ACHN (cell line): ENCODE measurements around the gene SPATS2.
"Not testable (repeated sequence)": the region's sequence is repeated elsewhere in the genome, so short reads cannot be mapped to it uniquely, and the experiment has no call there.

Experiments used
- DNase-seq: peaks from one replicate; pipeline ENCODE4 v3.0.0-alpha.2; 2015
- in situ Hi-C: cut with HindIII; loops from 2 replicates; pipeline ENCODE4 v1.10.0; 2017; ENCODE audit warnings: low sequenced_read_pairs, low pct_ligation_motif_present, low pct_unique_long_range_greater_than_20kb

SPATS2 gene

DNA sequence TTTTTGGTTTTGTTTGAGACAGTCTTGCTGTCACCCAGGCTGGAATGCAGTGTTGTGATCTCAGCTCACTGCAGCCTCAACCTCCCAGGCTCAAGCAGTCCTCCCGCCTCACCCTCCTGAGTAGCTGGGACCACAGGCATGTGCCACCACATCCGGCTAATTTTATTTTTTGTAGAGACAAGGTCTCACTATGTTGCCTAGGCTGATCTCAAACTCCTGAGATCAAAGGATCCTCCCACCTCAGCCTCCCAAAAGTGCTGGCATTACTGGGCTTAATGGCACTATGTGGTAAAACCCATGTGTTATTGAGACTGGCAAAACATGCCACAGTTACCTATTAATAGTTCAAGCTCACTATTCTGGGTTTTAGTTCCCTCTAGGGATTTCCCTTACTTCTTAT is 120.3 kb downstream of the SPATS2 start:
- DNase-seq = no peak
- in situ Hi-C loops = no loop called here

DNA sequence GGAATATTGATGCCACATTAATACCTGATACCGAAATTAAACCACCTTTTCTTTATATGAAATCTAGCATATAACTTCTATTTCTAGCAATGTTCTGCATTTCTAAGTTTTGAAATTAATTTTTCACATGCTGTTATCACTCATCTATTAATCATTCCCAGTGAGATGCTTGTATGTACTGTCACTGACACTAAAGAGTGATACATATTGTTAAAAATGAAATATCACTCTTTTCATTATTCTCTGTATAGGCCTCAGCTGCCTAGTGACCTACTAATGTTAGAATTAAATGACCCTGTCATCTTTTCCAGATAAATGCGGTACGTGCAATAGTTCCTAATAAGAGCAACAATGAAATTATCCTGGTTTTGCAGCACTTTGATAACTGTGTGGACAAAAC is 121.9 kb downstream of the SPATS2 start:
- in situ Hi-C loops = no loop called here

GRCh38 chr12:49489720-49490119 is 122.5 kb downstream of the SPATS2 start:
- no peak for DNase-seq
- in situ Hi-C loops = no loop called here

More for the DNA sequence above, 121.9 kb downstream of the SPATS2 start:
- DNase-seq = no peak

- no peak for DNase-seq
- in situ Hi-C loops = no loop called here
Measured at GRCh38 chr12:49491823-49492222, 124.6 kb downstream of the SPATS2 start.

DNA sequence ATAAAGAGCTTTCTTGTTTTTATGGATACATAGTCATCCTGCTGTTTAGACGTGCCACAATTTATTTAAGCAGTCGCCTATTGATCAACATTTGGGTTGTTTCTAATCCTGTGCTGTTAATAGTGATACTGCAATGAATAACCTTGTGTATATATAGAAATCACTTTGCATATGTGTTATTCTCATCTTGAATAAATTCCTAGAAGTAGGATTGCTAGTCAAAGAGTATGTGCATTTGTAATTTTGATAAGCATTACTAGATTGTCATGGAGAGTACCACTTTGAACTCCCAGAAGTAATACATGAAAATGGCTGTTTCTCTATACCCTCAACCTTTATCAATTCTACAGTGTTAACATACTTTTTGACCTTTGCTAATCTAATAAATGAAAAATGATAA is 126.6 kb downstream of the SPATS2 start:
- in situ Hi-C loops = no loop called here
- DNase-seq = no peak

DNA sequence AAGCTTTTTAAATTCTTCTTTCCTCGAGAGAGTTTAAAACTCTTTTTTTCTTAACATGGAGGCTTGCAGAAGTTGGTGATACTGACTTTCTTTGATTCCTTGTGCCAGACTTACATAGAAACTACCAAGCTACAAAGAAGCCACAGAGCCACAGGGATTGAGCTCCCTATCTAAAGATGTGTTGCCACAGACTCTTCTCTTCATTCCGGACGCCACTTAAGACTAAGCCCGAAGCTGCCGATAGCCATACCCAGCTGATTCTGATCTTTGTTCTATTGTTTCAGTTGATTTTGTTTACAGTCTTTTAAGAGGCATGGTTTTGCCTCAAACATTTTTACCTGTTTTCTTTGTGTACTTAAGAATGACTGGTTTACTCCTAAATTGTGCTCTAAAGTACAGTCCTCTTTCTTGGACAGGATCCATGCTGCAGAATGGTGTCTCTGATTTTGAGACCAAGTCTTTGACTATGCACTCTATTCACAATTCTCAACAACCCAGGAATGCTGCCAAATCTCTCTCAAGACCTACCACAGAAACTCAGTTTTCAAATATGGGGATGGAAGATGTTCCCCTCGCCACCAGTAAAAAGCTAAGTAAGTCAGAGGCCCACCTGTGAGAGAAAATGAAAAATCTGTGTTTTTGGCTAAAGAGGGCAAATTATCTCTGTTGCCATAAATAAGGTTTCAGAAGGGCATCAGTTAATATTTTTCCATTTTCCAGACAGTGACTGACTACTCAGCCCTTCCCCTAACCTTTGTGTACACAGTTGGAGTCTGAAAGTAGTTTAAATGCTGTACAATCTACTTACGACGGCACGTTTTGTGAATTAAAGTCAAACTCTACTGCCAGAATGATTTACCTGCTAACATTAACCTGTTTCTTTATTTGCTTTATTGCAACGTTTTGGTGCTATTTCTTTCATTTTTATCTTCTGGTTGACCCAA is 129.4 kb downstream of the SPATS2 start:
- in situ Hi-C loops = no loop called here
- DNase-seq = no peak

DNA sequence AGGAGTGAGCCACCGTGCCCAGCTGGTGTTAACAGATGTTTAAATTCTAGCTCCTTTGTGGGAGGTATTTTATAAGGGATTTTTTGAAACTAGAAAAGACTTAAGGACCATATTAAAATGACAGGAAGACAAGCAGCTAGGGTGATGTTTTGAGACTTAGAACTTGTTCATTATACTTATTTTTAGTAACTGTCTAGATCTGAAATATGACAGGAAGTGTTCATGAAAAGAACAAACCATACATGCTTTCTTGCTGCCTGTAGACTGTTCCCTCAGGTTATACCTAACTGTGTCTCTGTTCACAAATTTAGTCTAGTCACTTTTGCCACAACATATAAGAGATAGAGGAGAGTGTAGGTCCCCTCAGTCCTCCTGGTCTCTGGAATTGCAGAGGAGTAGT is 134.6 kb downstream of the SPATS2 start:
- DNase-seq = no peak
- in situ Hi-C loops = no loop called here

DNA sequence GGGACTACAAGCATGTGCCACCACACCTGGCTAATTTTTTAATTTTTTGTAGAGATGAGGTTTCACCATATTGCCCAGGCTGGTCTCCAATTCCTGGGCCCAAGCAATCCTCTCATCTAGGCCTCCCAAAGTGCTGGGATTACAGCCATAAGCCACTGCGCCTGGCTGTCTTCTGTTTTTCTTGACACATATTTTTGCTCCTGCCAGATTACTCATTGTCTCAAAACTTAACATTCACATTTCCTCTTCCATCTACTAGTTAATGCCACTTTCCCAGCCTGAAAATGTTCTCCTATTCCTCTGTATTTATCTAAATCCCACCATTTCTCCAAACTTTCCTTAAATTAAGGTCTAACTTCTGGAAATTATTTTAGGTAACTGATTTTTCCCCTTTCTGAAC is 135.3 kb downstream of the SPATS2 start:
- no peak for DNase-seq
- in situ Hi-C loops = no loop called here

DNA sequence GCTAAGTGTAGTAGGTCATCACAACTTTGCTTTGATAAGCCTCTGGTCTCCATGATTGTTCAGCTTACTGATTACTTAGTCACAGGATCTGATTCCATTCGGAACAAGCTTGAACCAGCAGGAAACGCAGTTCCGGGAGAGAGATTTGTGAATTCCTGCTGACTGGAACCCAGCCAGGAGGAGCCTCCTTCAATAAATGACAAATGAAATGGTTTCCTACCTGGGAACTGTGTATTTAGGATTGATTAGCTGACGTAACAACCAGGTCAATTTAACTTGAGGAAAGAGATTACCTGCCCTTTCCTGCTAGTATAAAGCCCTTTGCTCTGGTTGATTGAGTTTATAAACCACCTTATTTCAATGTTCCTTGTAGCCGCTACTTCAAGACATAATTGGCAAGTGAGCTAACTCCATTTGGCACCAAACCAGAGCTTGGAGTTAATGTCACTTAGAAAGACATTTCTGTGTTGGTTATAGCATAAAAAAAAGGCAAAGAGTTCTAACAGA is 136.5 kb downstream of the SPATS2 start:
- peak; percentile 73 for DNase-seq
- in situ Hi-C loops = no loop called here

DNA sequence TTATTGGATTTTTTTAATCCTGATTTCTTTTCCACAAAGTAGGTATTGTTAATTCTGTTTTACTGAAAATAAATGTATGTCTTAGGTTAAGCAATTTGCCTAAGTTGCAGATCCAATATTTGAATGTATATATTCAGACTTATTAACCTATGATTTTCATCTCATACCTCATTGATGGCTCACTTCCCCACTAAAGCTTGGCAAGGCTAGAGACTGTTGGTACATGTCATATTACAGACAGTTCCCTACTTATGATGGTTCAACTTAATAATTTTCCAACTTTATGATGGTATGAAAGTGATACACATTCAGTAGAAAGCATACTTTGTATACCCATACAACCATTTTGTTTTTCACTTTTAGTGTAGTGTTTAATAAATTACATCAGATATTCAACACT is 138.4 kb downstream of the SPATS2 start:
- in situ Hi-C loops = no loop called here
- DNase-seq = no peak

DNA sequence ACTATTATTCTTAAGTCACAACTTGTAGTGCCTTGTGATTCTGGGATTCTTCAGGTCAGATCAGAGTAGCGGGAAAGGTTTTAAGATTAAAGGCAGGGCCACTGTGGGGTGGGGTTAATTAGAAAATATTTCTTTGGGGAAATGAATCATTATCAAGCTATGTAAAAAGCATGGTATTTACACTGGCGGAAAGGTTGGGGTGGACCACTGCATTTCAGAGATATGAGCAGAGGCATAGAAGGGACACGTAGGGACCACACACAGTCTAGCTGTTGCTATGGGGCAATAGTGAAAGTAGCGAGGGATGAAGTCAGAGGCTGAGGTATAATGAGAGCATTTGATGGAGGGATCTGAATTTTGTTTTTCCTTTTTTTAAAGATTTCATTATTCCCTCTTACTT is 139.9 kb downstream of the SPATS2 start:
- DNase-seq = no peak

GRCh38 chr12:49509681-49510080 is 142.4 kb downstream of the SPATS2 start:
- in situ Hi-C loops = loop anchor here (10.0 kb wide), 1 partner anchor 145 kb away; the partner anchor contains the start of gene SPATS2
- DNase-seq = not testable (repeated sequence)

More for the DNA sequence above, 139.9 kb downstream of the SPATS2 start:
- in situ Hi-C loops = no loop called here

- DNase-seq = no peak
- in situ Hi-C loops = loop anchor here (10.0 kb wide), 1 partner anchor 147 kb away; the partner anchor contains the start of gene SPATS2
Measured at GRCh38 chr12:49511410-49511809, 144.1 kb downstream of the SPATS2 start.

DNA sequence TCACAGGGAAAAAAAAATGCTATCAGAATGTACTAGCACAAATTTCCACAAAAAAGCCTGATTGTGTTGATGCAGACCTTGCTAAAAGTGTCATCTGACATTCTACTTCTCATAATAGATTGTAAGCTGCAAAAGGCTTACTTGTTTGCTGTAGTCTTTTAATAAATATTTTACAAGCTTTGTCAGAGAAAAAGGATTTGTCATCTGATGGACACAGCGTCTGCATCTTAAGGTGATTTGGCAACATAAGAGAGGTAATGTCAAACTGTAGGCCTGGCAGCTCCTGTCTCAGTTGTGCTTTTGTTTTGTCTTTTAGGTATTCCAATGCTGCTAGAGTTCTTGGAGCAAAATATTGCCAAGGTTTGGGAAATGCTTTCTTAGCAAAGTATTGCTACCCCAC is 145.3 kb downstream of the SPATS2 start:
- DNase-seq = no peak
- in situ Hi-C loops = loop anchor here (10.0 kb wide), 1 partner anchor 148 kb away; the partner anchor contains the start of gene SPATS2

- in situ Hi-C loops = loop anchor here (10.0 kb wide), 1 partner anchor 150 kb away; the partner anchor contains the start of gene SPATS2
- DNase-seq = peak; percentile 93
Measured at GRCh38 chr12:49515266-49515665, 148.0 kb downstream of the SPATS2 start.

GRCh38 chr12:49518914-49519573 is 151.8 kb downstream of the SPATS2 start:
- in situ Hi-C loops = loop anchor here (10.0 kb wide), 1 partner anchor 154 kb away; the partner anchor contains the start of gene SPATS2
- DNase-seq = peak; percentile 36

GRCh38 chr12:49519574-49519936 is 152.3 kb downstream of the SPATS2 start:
- in situ Hi-C loops = loop anchor here (10.0 kb wide), 1 partner anchor 155 kb away; the partner anchor contains the start of gene SPATS2

GRCh38 chr12:49521389-49521788 is 154.1 kb downstream of the SPATS2 start:
- no peak for DNase-seq
- in situ Hi-C loops = no loop called here

More at GRCh38 chr12:49519574-49519936, 152.3 kb downstream of the SPATS2 start:
- no peak for DNase-seq

GRCh38 chr12:49524660-49525324 is 157.5 kb downstream of the SPATS2 start:
- no peak for DNase-seq
- in situ Hi-C loops = no loop called here
